ENCODE measurements around the gene MACROH2A1. TPM values are rescaled to one million over a fixed set of nuclear protein-coding genes. Genes with fewer than 3 reads are reported as not detected.

Gene MACROH2A1
- total and polyA plus RNA-seq, 9 of the 15 experiments (the other 6 are each of a cell fraction or from before 2014, with no cell fraction given), result 44.9 to 289 (median 193) TPM

DNA sequence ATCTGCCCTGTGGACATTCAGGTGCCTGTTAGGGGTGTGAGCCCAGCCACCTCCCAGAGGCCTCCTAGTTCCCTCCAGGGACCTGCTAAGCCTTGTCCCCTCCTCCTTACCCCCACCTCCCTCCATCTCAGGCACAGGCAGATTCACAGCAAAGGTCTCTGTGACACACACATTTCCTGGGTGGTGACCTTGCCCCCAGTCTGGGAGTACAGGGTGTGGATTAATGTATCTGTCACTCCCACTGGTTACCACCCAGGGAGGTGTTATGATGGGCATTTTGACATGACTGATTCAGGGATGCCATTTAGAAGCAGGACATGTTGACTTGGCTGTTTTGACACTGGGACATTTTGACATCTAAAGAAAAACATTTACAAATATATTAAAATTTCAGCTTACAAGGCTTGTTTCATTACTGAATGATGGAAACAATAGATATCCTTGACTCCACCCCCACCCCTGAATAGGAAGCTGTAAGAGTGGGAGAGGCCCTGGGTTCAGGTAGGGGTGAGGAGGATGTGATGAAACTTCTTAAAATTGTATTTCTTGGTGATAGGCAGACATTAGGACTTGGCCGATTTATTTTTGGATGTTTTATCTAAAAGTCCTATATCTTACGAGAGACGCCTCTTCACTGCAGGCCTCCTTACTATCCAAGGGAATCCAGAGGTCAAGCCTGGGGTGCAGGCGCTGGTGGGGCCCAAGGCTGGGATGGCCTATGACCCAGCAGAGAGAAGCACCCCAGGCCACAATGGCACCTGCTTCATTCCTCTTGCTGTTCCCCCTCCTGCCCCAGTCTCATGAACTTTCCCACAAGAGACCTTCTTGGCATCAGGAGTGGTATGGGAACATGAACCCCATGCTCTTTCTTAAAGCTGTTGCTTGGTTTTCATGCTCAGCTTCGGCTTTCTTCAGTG is 101.9 kb downstream of the MACROH2A1 start (continued):
- TF ChIP-seq, protein P1, sequence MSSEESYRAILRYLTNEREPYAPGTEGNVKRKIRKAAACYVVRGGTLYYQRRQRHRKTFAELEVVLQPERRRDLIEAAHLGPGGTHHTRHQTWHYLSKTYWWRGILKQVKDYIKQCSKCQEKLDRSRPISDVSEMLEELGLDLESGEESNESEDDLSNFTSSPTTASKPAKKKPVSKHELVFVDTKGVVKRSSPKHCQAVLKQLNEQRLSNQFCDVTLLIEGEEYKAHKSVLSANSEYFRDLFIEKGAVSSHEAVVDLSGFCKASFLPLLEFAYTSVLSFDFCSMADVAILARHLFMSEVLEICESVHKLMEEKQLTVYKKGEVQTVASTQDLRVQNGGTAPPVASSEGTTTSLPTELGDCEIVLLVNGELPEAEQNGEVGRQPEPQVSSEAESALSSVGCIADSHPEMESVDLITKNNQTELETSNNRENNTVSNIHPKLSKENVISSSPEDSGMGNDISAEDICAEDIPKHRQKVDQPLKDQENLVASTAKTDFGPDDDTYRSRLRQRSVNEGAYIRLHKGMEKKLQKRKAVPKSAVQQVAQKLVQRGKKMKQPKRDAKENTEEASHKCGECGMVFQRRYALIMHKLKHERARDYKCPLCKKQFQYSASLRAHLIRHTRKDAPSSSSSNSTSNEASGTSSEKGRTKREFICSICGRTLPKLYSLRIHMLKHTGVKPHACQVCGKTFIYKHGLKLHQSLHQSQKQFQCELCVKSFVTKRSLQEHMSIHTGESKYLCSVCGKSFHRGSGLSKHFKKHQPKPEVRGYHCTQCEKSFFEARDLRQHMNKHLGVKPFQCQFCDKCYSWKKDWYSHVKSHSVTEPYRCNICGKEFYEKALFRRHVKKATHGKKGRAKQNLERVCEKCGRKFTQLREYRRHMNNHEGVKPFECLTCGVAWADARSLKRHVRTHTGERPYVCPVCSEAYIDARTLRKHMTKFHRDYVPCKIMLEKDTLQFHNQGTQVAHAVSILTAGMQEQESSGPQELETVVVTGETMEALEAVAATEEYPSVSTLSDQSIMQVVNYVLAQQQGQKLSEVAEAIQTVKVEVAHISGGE (CRISPR knock-in tag; IDR thresholded peaks at IDR 0.05), result no peak
- TF ChIP-seq PRPF4 (IDR thresholded peaks at IDR 0.05; ENCODE audit: insufficient read depth, low read depth, low read length, poor library complexity, severe bottlenecking), result no peak
- no peak for TF ChIP-seq RNF2 (IDR thresholded peaks at IDR 0.05)
- TF ChIP-seq ZNF311 (CRISPR knock-in tag; IDR thresholded peaks at IDR 0.05), result 0 out of 2 replicates have a peak, but pooled peaks have one; percentile 34
- no peak for TF ChIP-seq OTX1 (CRISPR knock-in tag; IDR thresholded peaks at IDR 0.05)
- TF ChIP-seq, protein P2, sequence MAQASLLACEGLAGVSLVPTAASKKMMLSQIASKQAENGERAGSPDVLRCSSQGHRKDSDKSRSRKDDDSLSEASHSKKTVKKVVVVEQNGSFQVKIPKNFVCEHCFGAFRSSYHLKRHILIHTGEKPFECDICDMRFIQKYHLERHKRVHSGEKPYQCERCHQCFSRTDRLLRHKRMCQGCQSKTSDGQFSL (CRISPR knock-in tag; IDR thresholded peaks at IDR 0.05), result no peak
- TF ChIP-seq, protein P2 (tag; IDR thresholded peaks at IDR 0.05), result no peak
- TF ChIP-seq TEAD2 (tag; IDR thresholded peaks at IDR 0.05), result no peak
- no peak for TF ChIP-seq NCOA2 (IDR thresholded peaks at IDR 0.05; ENCODE audit: partially characterized antibody in 2 of 2)
- peak; percentile 55; the same call in 1 of the 2 replicates for TF ChIP-seq ZKSCAN8 (CRISPR knock-in tag; IDR thresholded peaks at IDR 0.05)
- peak; percentile 52 for TF ChIP-seq CREM (IDR thresholded peaks at IDR 0.05; ENCODE audit: low read depth)
- peak; percentile 51; the same call in 1 of the 2 replicates for TF ChIP-seq CTBP1 (IDR thresholded peaks at IDR 0.05; ENCODE audit: borderline replicate concordance)
- TF ChIP-seq, protein P3, sequence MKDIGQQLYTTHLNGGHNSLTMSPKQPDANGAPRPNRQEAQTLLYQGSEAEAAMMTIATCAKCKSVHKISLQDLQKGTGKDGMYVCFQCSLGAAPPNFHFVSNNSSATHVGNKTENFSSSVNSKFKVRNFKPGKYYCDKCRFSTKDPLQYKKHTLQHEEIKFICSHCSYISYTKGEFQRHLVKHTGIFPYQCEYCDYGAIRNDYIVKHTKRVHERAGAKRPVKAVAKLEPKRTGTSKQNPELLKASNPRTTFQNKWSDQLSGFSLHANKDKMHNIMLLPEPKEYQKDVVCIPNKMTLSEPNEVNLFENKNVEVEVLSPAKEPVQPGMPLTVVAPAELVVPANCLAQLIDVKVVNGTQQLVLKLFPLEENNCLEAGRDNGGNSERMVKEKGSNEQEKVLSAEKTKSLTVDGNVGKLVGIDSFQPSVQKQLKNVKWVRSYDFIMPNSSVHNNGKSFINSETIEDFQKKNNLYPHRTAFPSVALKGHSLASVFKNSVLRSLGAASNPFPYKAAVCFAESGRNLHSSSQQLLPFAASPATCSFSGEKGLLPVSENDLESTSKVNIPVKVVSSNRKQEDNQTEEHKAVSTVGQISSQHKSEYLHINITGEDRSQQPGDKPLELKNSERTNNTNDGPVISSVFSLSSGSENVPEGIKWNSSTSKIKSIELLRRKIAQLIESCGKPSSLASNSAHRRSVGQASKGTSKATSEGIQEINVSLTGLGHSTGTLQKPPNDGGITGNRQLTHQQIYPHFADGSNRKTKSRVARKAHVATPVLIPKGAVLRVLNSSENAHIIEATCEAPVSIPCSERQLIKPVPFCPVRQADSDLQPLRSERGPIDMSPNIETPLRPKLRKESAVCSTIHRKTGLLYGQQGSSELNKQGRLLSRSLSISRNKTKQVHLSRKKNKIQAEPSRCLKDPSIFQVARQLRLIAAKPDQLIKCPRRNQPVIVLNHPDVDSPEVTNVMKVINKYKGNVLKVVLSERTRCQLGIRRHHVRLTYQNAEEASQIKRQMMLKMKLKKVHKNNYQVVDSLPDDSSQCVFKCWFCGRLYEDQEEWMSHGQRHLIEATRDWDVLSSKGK (CRISPR knock-in tag; IDR thresholded peaks at IDR 0.05), result no peak
- no peak for TF ChIP-seq HLTF (IDR thresholded peaks at IDR 0.05)
- TF ChIP-seq, protein P4, sequence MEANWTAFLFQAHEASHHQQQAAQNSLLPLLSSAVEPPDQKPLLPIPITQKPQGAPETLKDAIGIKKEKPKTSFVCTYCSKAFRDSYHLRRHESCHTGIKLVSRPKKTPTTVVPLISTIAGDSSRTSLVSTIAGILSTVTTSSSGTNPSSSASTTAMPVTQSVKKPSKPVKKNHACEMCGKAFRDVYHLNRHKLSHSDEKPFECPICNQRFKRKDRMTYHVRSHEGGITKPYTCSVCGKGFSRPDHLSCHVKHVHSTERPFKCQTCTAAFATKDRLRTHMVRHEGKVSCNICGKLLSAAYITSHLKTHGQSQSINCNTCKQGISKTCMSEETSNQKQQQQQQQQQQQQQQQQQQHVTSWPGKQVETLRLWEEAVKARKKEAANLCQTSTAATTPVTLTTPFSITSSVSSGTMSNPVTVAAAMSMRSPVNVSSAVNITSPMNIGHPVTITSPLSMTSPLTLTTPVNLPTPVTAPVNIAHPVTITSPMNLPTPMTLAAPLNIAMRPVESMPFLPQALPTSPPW (CRISPR knock-in tag; IDR thresholded peaks at IDR 0.05), result peak; percentile 56

Data from K562 (cell line).